Hematopoietic multipotent progenitor cell treated with erythropoietin and hydrocortisone succinate and interleukin-3 and kit ligand, for 8 days (in vitro differentiated cells): ENCODE data around the gene VWF.

Source experiments
- DNase-seq: peaks from one replicate; pipeline ENCODE4 v3.0.0-alpha.2; 2015

VWF gene

DNA sequence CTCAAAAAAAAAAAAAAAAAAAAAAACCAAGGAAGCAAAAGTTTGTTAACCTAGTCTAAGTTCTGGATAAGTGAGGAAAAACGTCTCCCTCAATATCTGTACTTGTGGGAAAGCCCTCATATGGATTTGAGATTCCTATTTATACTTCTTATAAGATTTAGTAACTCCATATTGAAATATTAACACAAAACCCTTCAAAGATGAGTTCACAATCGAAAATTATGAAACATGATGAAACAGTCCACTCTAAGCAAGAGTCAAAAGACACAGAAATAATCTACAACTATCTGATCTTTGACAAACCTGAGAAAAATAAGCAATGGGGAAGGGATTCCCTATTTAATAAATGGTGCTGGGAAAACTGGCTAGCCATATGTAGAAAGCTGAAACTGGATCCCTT, 25.2 kb downstream of the VWF start:
- no peak for DNase-seq

DNA sequence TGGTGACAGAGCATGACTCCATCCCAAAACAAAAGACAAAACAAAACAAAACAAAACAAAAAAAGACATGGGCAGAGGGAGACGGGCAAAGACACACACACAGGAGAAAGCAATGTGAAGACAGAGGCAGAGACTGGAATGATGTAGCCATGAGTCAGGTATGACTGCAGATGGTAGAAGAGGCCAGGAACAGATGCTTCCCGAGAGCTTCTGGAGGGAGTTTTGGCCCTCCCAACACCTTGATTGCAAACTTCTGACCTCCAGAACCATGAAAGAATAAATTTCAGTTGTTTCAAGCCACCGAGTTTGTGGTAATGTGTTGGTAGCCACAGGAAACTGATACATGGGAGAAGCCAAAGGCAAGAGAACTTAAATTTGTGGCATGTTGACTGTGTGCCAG, 27.1 kb downstream of the VWF start:
- DNase-seq: no peak

DNA sequence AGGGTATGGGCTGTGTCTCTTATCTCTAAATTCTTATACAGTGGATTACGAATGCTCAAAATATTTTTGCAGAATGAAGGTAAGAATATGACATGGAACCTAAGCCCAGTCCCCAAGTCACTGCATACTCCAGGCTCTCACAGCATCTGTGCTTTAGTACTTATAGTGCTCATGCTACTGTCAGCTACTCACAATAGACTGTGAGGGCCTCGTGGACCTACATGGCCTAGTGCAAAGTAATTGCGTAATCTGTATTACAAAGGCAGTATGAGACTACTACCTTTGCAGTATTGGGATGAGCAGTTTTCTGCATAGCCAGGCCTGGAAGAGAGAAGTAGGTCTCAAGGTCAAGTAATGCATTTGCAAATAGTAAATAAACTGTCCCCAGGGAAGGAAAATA, 27.9 kb downstream of the VWF start:
- DNase-seq: no peak

- DNase-seq: no peak
These were observed 29.2 kb downstream of the VWF start for GRCh38 chr12:6095269-6095668.

- DNase-seq: no peak
These were observed 30.7 kb downstream of the VWF start for GRCh38 chr12:6093764-6094163.

DNA sequence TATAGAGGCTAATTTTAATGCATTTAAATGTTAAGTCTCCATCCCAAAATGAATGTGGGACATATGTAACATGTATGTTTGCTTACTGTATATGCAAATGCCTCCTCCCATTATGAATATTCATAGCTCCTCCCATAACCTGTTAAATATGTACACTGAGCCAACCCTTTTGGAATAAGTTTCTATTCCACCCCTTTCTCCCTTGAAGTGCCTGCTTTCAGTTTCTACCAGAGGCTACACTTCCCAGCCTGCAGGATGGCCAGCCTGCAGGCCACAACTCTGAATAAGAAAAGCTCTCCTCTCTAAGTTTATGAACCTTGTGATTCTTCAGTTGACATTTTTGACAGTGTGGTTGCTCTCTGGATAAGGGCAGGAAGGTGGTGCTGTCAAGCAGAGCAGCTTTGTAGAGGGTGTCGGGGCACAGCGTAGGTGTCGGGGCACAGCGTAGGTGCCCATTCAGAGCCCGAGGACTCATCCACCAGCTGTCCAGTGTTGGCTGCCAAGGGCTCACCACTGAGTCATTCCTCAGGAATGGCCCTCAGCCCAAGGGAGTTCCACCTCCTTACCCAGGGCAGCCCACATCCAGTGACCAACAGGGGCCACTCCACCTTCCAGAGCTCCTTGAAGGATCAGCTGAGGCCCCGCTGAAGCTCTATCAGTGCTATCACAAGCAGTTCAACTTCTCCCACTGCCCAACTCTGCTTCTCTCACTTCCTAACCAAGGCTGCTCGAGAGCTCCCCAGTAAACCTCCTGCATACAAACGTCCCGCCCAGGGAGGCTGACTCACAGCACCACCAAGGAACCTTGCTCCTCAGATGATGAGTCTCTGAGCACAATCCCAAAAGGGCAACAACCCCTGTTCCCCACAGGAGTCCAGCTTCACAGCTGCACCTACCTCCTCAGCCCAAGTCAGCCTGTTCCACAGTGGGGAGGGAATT, 31.4 kb downstream of the VWF start:
- DNase-seq: no peak

DNA sequence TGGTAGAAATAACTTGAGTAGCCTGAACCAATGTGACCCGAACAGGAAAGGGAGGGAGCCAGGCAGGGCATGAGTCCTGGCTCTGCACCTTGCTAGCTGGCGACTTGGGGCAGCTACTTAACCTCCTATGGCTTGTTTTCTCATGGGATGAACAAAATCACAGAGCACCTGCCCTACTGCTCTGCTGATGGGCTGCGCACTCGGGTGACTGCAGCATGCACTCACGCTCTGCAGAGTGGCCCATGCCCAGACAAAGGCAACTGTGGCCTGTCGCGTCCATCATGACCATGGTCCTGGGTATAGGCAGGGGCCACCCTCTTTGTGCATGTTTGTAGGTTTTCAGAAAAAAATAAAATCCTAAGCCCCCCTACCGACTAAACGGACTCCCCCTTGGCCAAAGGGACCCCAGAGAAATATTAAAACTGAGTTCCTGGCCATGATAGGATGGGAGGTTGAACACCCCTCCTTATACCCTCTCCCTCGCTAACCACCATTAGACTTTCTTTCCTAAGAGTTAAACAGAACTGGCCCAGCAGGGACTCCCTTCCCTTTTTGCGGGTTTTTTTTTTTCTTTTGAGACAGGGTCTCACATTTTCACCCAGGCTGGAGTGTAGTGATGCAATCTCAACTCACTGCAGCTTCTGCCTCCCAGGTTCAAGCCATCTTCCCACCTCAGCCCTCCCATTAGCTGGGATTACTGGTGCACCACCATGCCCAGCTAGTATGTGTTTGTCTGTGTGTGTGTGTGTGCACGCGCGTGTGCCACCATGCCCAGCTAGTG, 32.5 kb downstream of the VWF start:
- DNase-seq: no peak

GRCh38 chr12:6090803-6091202, 33.7 kb downstream of the VWF start:
- no peak for DNase-seq

DNA sequence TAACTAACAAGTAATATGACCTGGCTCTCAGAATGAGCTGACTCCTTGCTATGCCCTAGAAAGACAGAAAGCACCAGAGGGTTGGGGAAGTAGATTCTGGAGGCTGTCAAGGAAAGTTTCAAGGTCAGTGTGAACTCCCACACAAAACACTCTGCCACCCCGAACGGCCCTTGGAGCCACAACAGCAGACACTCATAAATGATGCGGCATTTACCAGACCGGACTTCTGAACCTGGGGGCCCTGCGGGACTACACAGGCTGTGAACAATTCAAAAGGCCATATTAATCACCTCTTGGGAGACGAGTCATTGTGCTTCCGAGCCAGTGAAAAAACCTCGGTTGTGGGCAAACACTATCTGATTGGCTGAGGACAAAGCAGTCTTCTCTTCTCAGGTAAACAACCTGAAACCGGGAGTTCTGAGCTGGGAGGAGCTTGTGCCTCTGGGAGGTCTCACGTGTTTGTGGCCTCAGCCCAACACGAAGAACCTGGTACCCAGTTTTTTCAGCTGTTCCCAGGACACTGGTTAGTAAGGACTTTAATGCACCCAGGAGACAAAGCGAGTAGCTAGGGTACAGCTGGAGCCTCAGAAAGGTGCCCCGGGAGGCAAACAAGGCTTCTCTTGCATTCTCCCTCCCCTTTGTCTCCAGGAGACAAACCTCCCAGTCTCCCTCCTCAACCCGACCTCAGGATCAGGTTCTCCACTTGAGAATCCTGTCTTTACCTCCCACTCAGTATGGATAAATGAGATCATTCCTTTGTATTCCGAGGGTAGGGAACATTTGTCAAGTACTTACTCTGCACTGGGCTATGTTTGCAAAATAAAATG, 35.3 kb downstream of the VWF start:
- no peak for DNase-seq

- no peak for DNase-seq
These were observed 38.2 kb downstream of the VWF start for GRCh38 chr12:6086316-6086715.

DNA sequence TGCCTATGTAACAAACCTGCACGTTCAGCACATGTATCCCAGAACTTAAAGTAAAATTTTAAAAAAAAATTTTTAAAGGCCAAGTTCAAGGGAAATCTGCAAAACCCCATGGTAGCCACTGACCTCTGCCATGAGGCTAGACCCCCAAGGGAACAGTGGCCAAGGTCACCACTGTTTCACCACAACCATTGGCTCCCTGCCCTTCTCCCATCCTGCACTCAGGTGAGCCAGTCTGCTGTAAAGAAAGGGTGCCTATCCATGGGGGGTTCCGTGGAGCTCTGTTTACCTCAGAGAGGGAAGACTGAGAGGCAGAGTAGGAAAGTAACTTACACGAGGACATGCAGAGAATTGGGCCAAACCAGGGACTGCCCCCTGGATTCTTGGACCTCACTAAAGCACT, 38.6 kb downstream of the VWF start:
- no peak for DNase-seq

DNA sequence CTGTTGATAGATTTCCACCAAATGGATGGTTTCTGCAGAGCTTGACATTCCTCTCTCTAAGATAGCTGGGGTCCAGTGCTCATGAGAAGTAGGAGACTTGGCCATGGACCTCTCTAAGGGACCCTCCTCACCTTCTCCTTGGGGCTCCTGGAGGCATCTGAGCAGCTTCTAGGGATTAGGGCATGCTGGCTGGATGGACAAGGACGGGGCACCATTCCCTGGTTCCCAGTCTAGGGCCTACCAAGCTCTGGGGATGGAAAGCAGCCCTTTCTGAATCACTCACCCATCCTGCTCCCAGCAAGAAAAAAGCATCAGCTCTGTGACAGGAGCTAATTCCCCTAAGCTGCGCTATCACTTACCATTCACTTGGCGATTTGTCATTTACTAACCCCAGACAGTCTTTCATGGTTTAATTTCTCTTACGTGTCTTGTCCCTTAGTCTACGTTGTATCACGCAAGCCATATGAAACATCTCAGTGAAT, 39.5 kb downstream of the VWF start:
- DNase-seq: no peak

DNA sequence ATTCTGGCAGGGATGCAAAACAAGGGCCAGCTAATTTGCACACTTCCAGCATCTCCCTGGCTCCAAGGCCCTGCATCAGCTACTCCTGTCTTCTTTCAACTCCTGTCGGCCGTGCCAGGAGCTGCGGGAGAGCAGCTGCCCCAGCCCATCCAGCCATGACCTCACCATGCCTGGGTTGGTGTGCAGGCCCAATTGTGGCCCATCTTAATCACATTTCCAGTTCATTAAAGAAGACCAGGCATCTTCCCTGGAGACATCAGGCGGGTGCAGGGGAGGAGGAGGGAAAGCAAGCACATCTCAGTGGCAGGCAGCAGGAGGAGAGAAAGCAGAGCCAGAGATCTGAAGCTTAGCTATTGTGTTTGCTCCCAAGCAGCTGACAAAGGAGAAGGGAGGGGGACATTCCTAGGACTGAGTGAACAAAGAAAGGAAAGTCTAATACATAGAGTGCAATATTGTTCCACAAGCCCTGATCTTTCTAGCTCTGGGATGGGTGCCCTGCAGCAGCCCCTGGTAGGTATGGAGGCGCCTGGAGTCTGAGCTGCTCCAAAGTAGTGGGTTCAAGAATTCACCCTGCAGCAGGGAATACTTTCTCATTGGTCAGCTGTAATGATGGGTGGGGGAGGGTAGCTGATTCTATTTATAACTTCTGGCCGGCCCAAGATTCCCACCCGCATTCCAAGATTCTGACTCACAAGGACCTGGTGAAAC, 40.1 kb downstream of the VWF start:
- DNase-seq: no peak

- DNase-seq: no peak
These were observed 40.9 kb downstream of the VWF start for GRCh38 chr12:6083601-6084000.

- DNase-seq: no peak
These were observed 41.9 kb downstream of the VWF start for GRCh38 chr12:6082613-6083012.

DNA sequence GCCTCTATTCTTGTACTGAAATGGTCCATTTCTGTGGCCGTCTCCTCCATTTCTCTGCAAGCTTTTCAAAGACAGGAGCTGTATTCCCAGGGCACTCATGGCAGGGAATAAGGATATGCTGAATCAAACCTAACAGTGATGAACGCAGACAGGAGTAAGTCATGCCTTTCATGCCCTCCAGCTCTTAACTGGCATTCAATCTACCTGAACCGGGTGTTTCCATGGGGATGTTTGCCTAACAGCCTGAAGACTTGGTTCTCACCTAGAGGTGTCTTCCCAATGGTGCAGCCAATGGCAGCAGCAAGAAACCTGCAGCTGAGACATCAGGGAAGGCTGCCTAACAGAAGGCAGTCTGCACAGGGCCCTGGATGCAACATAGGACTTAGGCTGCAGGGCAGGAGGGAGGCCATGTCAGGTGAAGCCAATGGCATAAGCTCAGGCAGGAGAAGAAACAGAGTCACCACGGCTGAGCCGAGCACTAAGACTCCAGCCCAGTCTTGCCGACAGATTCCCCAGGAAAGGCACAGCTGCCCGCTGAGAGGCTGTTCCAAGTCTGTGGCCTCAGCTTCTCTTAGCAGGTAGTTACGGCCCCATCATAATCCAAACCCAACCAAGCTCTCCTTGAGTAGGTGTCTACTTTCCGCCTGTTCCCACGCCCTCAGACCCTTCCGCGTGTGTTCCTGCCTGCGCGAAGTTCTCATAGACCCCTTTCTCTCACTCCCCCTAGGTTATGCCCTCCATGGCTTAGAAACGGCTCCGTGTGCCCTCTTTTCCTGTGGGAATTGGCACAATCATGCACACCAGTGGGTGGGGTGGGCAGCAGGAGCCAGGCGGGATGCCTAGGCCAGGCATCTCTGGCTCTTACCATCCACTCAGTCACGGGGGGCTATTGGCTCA, 44.1 kb downstream of the VWF start:
- DNase-seq: no peak

DNA sequence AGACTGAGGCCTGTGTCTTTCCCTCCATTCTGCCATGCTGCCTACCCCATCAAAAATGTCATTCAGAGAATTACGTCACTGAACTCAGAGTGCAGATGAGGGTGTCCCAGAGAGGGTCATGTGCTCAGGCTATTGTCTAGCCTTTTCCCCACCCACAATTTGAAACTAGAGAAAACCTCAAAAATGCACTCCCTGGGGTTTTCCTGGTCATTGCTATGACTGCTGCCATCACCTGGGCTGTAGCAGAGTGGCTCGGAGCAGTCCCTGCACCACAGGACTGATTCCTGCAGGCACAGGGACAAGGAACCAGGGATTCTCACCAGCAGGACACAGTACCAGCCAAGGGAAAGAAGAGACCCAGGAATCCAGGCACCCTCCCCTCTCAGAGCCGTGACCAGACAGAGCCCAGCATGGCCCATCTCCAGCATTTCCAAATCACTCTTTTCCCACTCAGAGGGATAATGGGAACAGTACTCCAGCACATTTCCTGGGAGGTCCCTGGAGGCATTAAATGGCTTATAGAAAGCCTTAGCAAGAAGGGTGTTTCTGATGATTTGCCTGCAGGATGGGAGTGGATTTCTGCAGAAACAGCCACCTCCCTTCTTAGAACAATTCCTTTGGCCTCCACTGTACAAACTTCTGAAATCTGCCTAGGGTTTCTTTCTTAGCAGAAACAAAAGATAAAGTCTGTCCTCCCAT, 45.9 kb downstream of the VWF start:
- DNase-seq: no peak

- DNase-seq: no peak
These were observed 46.8 kb downstream of the VWF start for GRCh38 chr12:6077692-6078083.

DNA sequence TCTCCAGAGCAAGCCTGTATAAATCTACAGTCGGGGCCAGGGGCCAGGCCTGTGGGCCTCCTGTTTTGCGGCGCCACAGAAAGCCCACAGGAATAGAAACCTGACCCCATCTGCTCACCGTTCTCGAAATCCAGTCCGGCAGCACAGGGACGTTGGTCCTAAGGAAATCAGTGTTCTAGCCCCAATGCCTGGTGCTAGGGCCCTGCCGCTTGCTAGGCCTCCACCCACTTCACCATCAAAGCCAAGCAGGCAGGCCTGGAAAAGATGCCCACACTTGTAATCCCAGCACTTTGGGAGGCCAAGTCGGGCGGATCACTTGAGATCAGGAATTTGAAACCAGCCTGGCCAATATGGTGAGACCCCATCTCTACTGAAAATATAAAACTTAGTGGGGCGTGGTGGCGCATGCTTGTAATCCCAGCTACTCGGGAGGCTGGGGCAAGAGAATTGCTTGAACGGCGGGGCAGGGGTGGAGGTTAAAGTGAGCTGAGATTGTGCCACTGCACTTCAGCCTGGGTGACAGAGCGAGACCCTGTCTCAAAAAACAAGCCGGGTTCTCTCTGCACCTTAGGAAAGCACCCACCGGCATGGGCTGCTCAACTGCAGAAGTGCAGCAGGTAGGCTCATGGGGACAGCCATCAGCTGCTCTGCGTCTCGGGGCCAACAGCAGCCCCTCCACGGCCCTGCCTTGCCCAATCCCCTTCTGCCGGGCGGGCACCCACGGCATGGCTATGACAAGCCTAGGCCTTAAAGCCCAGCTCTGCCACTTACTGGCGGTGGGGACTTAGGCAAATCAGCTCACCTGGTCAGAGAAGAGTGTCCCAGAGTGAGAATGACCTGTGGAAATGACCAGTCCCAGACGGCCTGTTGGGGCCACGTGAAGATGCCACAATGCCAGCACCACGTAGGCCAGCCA, 47.4 kb downstream of the VWF start:
- DNase-seq: no peak

- no peak for DNase-seq
These were observed 48.1 kb downstream of the VWF start for GRCh38 chr12:6076346-6076745.
